ENCODE measurements around the gene ARHGAP22. TPM values are rescaled to one million over a fixed set of nuclear protein-coding genes. Genes with fewer than 3 reads are reported as not detected.

Gene ARHGAP22
- total RNA-seq, 1 donor from 2014 or later: 3.2 TPM

DNA sequence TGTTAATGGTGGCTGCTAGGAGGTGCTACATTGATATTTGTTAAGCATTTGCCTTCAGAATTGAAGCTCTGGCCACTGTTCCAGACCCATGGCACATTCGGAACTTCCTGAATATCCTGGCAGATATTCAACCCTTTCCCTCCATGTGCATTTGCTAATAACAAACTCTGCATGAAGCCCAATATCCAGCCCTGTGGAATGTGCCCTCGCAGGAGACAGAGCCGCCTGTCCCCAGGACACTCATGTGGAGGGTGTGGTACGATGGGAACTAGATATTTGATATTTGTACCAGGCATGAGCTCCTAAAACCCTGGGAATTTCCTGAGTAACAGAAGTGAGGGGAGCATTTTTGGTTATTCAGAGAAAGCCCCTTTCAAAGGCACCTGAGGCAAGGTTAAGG is 21.6 kb upstream of the ARHGAP22 start:
- no peaks in the 10 kb centered on the region for H3K9me3 ChIP-seq
- H3K4me3 ChIP-seq: no peak overlapping the region
- TF ChIP-seq, protein P1, sequence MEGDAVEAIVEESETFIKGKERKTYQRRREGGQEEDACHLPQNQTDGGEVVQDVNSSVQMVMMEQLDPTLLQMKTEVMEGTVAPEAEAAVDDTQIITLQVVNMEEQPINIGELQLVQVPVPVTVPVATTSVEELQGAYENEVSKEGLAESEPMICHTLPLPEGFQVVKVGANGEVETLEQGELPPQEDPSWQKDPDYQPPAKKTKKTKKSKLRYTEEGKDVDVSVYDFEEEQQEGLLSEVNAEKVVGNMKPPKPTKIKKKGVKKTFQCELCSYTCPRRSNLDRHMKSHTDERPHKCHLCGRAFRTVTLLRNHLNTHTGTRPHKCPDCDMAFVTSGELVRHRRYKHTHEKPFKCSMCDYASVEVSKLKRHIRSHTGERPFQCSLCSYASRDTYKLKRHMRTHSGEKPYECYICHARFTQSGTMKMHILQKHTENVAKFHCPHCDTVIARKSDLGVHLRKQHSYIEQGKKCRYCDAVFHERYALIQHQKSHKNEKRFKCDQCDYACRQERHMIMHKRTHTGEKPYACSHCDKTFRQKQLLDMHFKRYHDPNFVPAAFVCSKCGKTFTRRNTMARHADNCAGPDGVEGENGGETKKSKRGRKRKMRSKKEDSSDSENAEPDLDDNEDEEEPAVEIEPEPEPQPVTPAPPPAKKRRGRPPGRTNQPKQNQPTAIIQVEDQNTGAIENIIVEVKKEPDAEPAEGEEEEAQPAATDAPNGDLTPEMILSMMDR (IDR thresholded peaks at IDR 0.05): no peak
- no peak for TF ChIP-seq POLR2AphosphoS5 (IDR thresholded peaks at IDR 0.05; ENCODE audit: insufficient read depth in 1 of 2, low read depth in 1 of 2)
- no peak for TF ChIP-seq POLR2A (IDR thresholded peaks at IDR 0.05)
- no peaks in the 10 kb centered on the region for H3K36me3 ChIP-seq
- no peaks in the 10 kb centered on the region for H3K27me3 ChIP-seq
- no peaks in the 10 kb centered on the region for H3K4me1 ChIP-seq
- intact Hi-C loops (cut with DNase I): no loop called here
- H3K27ac ChIP-seq: no peak overlapping the region
- no peak for DNase-seq (ENCODE audit: extremely low spot score in 2 of 2)

DNA sequence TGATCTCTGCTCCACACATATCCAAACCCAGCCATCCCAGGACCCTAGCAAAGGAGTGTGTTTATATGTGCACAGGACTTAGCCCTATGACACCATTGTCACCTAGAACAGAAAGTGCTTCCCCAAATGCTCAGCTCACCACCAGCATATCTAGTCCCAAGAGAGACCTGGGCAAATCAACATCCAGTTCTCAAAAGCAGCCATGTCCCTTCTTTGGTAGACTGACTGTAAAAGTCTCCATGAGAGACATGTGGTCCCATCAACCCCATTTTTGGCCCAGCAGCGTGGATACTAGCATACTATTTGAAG is 20.9 kb upstream of the ARHGAP22 start:
- H3K27ac ChIP-seq: no peak overlapping the region
- peak in 1 of 2 donors; percentile 58 for DNase-seq (ENCODE audit: extremely low spot score in 2 of 2)
- TF ChIP-seq POLR2A (IDR thresholded peaks at IDR 0.05): no peak
- TF ChIP-seq, protein P1 (IDR thresholded peaks at IDR 0.05): no peak
- no peak for TF ChIP-seq POLR2AphosphoS5 (IDR thresholded peaks at IDR 0.05; ENCODE audit: insufficient read depth in 1 of 2, low read depth in 1 of 2)
- no peak overlapping the region for H3K4me3 ChIP-seq
- intact Hi-C loops (cut with DNase I): no loop called here
- no peaks in the 10 kb centered on the region for H3K9me3 ChIP-seq
- no peaks in the 10 kb centered on the region for H3K4me1 ChIP-seq
- H3K27me3 ChIP-seq: no peaks in the 10 kb centered on the region
- no peaks in the 10 kb centered on the region for H3K36me3 ChIP-seq

DNA sequence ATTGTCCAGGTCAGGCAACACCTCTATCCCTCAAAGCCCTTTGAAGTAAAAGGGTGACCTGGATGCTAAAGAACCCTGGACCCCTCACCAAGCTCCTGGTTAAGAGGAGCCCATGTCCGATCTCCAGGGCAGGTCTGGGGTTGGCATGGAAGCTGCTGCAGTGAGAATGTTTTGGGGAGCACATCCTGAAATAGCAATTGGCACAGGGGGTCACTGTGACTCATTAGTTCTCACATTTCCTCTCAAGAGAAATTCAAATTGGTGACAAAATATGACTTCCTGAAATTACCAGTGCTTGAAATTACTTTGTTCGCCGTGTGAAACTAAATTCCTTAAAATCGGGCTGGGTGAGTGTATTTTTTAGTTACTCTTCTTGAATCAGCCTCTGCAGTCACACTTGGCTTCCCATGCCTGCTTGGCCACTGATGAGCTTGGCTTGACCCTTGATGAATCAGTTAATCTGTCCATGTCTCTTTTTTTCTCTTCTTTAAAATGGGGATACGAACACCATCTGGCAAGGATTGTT is 18.8 kb upstream of the ARHGAP22 start:
- TF ChIP-seq, protein P1 (IDR thresholded peaks at IDR 0.05): no peak
- no peak for TF ChIP-seq POLR2AphosphoS5 (IDR thresholded peaks at IDR 0.05; ENCODE audit: insufficient read depth in 1 of 2, low read depth in 1 of 2)
- no peak for TF ChIP-seq POLR2A (IDR thresholded peaks at IDR 0.05)
- no peaks in the 10 kb centered on the region for H3K36me3 ChIP-seq
- no peaks in the 10 kb centered on the region for H3K27me3 ChIP-seq
- no peaks in the 10 kb centered on the region for H3K4me1 ChIP-seq
- H3K4me3 ChIP-seq: no peak overlapping the region
- H3K9me3 ChIP-seq: no peaks in the 10 kb centered on the region
- DNase-seq (ENCODE audit: extremely low spot score in 2 of 2): peak in 1 of 2 donors; percentile 79
- intact Hi-C loops (cut with DNase I): no loop called here
- no peak overlapping the region for H3K27ac ChIP-seq

DNA sequence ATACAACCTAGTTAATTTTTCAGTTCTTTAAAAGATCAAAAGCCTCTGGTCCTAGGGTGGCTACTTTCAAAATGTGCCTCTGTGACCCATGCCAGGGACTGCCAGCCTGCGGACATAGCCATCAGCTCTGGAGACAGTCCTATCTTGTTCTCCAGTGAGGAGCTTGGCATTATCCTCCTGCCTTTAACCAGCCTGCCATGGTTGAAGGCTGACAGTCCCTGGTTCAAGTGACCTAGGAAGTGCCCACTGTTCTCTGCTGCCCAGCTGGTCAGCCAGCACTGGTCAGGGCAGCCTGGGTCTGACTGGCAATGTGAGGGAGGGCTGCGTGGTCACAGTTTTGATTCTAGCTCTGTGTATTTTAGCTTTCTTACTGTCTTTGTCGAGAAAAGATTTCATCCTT is 18.1 kb upstream of the ARHGAP22 start:
- Histone ChIP-seq H3K4me3 (no peak overlapping the region), H3K27me3 (no peaks in the 10 kb centered on the region), H3K36me3 (no peaks in the 10 kb centered on the region), H3K4me1 (no peaks in the 10 kb centered on the region), H3K27ac (no peak overlapping the region), H3K9me3 (no peaks in the 10 kb centered on the region)
- intact Hi-C loops (cut with DNase I): no loop called here
- no peak for TF ChIP-seq POLR2A (IDR thresholded peaks at IDR 0.05)
- TF ChIP-seq, protein P1 (IDR thresholded peaks at IDR 0.05): no peak
- no peak for DNase-seq (ENCODE audit: extremely low spot score in 2 of 2)

DNA sequence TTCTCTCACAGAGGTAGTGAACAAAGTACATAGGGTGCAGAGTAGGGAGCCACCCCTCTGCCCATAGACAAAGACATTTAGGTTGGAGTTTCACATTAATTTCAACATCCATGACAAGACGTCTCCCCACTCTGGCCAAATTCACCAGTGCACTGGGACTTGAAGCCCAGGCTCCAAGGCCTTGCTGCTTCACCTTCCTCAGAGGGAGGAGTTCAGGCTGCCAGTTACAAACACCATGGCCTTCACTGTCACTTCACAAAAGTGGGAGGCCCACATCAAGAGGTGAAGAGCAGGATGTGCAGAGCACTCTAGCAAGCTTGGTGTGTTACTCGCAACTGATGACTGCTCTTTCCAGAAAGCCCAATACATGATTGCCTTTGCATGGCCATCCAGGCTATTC is 15.8 kb upstream of the ARHGAP22 start:
- Histone ChIP-seq H3K4me3 (no peak overlapping the region), H3K4me1 (no peaks in the 10 kb centered on the region), H3K27me3 (no peaks in the 10 kb centered on the region), H3K36me3 (no peaks in the 10 kb centered on the region), H3K27ac (no peak overlapping the region), H3K9me3 (no peaks in the 10 kb centered on the region)
- intact Hi-C loops (cut with DNase I): no loop called here
- DNase-seq (ENCODE audit: extremely low spot score in 2 of 2): peak in 1 of 2 donors; percentile 62
- no peak for TF ChIP-seq POLR2AphosphoS5 (IDR thresholded peaks at IDR 0.05; ENCODE audit: insufficient read depth in 1 of 2, low read depth in 1 of 2)
- TF ChIP-seq, protein P1 (IDR thresholded peaks at IDR 0.05): no peak
- no peak for TF ChIP-seq POLR2A (IDR thresholded peaks at IDR 0.05)

Measured in vagina (tissue), 2 donors.